Activated T-helper 1 cell treated with anti-CD3 and anti-CD28 coated beads, Interleukin-12 subunit alpha, Interleukin-12 subunit beta, Interleukin-2, Interleukin-4 antibody, amounts not matched to agents 30 ng/mL and 10 ng/mL and 1 ng/mL, durations not matched to agents 14 hours and 24 hours and 36 hours (primary cell): Measurements from ENCODE around the gene PRXL2C. TPM values are rescaled to one million over a fixed set of nuclear protein-coding genes. Genes with fewer than 3 reads are reported as not detected.
"Not testable (repeated sequence)": the region's sequence is repeated elsewhere in the genome, so short reads cannot be mapped to it uniquely, and the experiment has no call there.

Source experiments
- DNase-seq: peaks from one replicate; pipeline ENCODE4 v3.0.0; 2021; ENCODE audit warnings: low spot score
- H3K27ac Mint-ChIP-seq: one replicate; pipeline ENCODE4 v1.8.0; 2021; ENCODE audit warnings: mild to moderate bottlenecking, mixed read lengths
- H3K27me3 Mint-ChIP-seq: one replicate; pipeline ENCODE4 v1.8.0; 2022; ENCODE audit warnings: mild to moderate bottlenecking, moderate library complexity, mixed read lengths; ENCODE audit not compliant: insufficient read depth
- H3K36me3 Mint-ChIP-seq: one replicate; pipeline ENCODE4 v1.8.0; 2021; ENCODE audit warnings: low read depth, mixed read lengths
- H3K4me1 Mint-ChIP-seq: one replicate; pipeline ENCODE4 v1.8.0; 2021; ENCODE audit warnings: low read depth, mixed read lengths
- H3K4me3 Mint-ChIP-seq: one replicate; pipeline ENCODE4 v1.8.0; 2021; ENCODE audit warnings: mild to moderate bottlenecking, moderate library complexity, mixed read lengths
- H3K9me3 Mint-ChIP-seq: one replicate; pipeline ENCODE4 v1.8.0; 2021; ENCODE audit warnings: mixed read lengths
- intact Hi-C: fragments of 100-400 bp; cut with micrococcal nuclease; formaldehyde crosslinking; loops from one replicate; pipeline ENCODE4 v1.15.1; 2024
- total RNA-seq: library from RNA; stranded (reverse); gene quantifications from 2 replicates; pipeline ENCODE4 v1.2.3, GENCODE V29; 2022

PRXL2C gene
- total RNA-seq, 1 donor from 2014 or later: 8.1 TPM

DNA sequence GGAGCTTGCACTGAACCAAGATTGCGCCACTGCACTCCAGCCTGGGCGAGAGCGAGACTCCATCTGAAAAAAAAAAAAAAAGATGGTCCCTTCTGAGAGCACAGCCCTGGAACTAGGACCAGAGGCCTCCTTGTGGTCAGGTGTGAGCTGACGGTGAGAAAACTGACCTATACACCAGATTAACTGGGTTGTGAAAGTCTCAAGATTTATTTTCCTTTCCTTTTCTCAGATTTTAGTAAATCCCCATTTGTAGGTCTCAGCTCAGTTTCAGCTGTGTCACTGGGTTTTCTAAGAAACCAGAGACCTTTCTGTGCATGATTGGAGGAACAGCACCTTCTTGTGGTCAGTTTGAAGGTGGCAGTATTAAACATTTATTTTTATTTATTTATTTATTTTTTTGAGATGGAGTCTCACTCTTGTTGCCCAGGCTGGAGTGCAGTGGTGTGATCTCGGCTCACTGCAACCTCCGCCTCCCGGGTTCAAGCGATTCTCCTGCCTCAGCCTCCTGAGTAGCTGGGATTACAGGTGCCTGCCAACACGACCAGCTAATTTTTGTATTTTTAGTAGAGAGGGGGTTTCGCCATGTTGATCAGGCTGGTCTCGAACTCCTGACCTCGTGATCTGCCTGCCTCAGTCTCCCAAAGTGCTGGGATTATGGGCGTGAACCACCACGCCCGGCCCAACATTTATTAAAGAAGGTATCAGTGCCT is 11.7 kb upstream of the PRXL2C start:
- H3K36me3 Mint-ChIP-seq, DNase-seq, H3K9me3 Mint-ChIP-seq, H3K27me3 Mint-ChIP-seq, H3K4me1 Mint-ChIP-seq, H3K4me3 Mint-ChIP-seq, H3K27ac Mint-ChIP-seq: not testable (repeated sequence)
- intact Hi-C loops: loop anchor here (1.0 to 10.0 kb wide), 3 partner anchors 225 to 432 kb away; no protein-coding TSS in a partner anchor

DNA sequence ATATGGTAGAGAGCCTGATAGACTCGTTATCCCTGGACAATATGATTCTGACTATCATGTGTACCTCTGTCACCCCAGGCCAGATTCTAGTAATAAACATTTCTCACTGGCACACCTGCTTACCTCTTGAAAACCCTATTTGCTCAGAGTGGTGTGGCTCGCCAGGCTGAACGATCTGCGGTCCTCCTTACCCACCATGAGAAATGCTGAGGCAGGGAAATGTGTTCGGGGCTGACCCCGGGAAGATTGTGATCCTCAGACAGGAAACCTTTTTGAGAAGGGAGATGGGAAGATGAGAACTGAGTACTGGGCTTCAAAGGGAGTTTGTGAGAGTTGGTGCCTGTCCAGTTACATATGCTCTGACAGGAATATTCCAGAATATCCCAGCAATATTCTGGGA is 10.7 kb upstream of the PRXL2C start:
- H3K36me3 Mint-ChIP-seq: no peaks in the 10 kb centered on the region
- no peak overlapping the region for H3K4me3 Mint-ChIP-seq
- H3K27me3 Mint-ChIP-seq: peaks cover 9% of the 10 kb centered on the region
- intact Hi-C loops: loop anchor here (1.0 to 10.0 kb wide), 2 partner anchors 338 to 431 kb away; no protein-coding TSS in a partner anchor
- no peak for DNase-seq
- H3K27ac Mint-ChIP-seq: no peak overlapping the region
- no peaks in the 10 kb centered on the region for H3K4me1 Mint-ChIP-seq
- no peaks in the 10 kb centered on the region for H3K9me3 Mint-ChIP-seq

DNA sequence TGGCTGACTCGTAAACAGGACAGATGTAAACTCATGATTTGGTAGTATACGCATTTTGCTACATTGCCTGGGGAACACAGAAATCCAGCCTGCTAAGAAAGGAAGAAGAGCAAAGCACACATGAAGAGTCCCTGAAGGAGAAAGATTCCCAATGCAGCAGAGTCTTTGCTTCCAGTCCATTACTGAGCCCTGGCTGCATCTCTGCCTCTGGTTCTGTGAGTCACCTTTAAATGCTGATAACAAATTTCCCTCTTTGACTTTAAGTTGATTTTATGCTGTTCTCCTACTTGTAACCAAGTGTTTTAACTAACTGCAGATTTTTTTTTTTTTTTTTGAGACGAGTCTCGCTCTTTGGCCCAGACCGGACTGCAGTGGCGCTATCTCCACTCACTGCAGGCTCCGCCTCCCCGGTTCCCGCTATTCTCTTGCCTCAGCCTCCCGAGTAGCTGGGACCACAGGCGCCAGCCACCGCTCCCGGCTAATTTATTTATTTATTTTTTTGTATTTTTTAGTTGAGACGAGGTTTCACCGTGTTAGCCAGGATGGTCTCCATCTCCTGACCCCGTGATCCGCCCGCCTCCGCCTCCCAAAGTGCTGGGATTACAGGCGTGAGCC is 8.5 kb upstream of the PRXL2C start:
- intact Hi-C loops: loop anchor here (10.0 kb wide), 1 partner anchor 429 kb away; no protein-coding TSS in a partner anchor
- Mint-ChIP-seq H3K4me3 (no peak overlapping the region), H3K9me3 (no peaks in the 10 kb centered on the region), H3K36me3 (no peaks in the 10 kb centered on the region), H3K4me1 (no peaks in the 10 kb centered on the region), H3K27me3 (peaks cover 13% of the 10 kb centered on the region), H3K27ac (no peak overlapping the region)
- DNase-seq: no peak

DNA sequence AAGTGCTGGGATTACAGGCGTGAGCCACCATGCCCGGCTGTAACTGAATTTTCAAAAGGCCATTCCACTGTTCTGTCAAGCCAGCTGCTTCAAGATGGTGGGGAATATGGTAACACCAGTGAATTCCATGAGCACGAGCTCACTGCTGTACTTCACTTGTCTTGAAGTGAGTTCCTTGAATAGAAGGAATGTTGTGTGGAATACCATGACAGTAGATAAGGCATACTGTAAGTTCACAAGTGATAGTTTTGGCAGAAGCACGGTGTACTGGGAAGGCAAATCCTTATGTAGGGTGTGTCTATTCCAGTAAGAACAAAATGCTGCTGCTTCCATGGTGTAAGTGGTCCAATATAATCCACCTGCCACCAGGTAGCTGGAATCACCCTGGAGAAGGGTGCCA is 6.6 kb upstream of the PRXL2C start:
- no peaks in the 10 kb centered on the region for H3K4me1 Mint-ChIP-seq
- H3K36me3 Mint-ChIP-seq: no peaks in the 10 kb centered on the region
- DNase-seq: no peak
- H3K27ac Mint-ChIP-seq: no peak overlapping the region
- no peak overlapping the region for H3K4me3 Mint-ChIP-seq
- H3K27me3 Mint-ChIP-seq: peaks cover 16% of the 10 kb centered on the region
- intact Hi-C loops: loop anchor here (10.0 kb wide), 1 partner anchor 427 kb away; no protein-coding TSS in a partner anchor
- H3K9me3 Mint-ChIP-seq: no peaks in the 10 kb centered on the region

DNA sequence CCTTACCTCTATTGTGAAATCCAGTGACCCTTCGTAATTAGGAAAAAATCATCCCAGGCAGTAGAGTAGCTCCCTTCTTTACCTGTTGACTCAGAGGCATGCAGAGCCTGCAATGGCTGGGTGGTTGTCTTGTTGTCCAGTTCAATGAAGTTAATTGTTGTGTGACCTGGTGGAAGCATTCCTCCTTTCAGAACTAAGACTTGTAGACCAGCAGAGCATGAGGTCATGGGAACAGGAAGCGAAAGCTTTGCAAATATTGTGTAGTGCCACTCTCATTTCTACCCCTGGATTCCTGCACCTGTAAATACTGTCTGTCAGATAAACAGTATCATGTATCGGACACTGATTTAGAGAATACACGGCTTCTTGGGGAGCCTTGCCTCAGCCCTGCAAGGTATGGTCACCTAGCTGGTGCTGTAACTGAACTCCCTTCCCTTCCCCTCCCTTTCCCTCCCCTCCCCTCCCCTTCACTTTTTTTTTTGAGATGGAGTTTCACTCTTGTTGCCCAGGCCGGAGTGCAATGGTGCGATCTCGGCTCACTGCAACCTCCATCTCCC is 5.7 kb upstream of the PRXL2C start:
- Mint-ChIP-seq H3K27ac (no peak overlapping the region), H3K9me3 (no peaks in the 10 kb centered on the region), H3K27me3 (peaks cover 16% of the 10 kb centered on the region), H3K4me3 (no peak overlapping the region), H3K36me3 (no peaks in the 10 kb centered on the region), H3K4me1 (peaks cover 5% of the 10 kb centered on the region)
- no peak for DNase-seq
- intact Hi-C loops: loop anchor here (10.0 kb wide), 1 partner anchor 426 kb away; no protein-coding TSS in a partner anchor

DNA sequence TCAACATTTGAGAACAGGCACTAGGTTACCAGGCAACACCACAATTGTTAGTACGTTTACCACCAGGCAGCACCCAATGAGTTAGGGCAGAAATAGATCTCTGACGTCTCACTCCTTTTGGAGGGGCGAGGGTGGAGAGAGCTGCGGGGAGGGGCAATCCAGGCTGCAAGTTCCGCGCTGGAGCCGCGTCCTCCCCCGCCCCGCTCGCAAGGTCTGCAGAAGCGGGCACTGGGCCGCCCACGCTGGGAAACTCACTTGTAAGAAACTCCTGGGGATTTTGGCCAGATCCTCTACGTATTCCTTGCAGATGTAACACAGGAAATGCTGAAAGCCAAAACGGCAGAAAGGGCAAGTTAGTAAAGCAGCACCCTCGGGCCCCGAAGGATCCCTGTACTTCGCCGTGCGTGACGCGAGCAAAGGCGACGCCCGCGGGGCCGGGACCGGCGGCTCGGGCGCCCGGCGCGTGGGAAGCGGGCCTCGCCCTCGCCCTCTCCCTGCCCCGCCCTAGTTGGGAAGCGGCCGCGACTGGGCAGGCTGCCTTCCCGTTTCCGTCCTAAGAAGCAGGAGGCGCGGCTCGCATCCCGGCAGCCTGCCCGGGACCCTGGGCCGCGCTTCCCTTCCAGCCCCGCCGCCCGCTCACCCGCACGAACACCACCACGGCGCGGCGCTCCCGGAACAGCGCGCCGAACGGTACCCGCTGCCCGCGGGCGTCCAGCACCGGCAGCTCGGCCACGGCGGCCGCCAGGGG is 493 bp downstream of the PRXL2C start:
- peaks cover 8% of the 10 kb centered on the region for H3K36me3 Mint-ChIP-seq
- H3K4me1 Mint-ChIP-seq: peaks cover 11% of the 10 kb centered on the region
- peaks cover 7% of the 10 kb centered on the region for H3K27me3 Mint-ChIP-seq
- intact Hi-C loops: loop anchor here (1.0 to 10.0 kb wide), 9 partner anchors 32 to 1930 kb away; partner anchors contain the start of genes AOPEP, HABP4, PTCH1 and ZNF367
- peak overlapping the region; percentile 72 for H3K27ac Mint-ChIP-seq
- no peaks in the 10 kb centered on the region for H3K9me3 Mint-ChIP-seq
- DNase-seq: peak; percentile 50
- H3K4me3 Mint-ChIP-seq: peak overlapping the region; percentile 88

DNA sequence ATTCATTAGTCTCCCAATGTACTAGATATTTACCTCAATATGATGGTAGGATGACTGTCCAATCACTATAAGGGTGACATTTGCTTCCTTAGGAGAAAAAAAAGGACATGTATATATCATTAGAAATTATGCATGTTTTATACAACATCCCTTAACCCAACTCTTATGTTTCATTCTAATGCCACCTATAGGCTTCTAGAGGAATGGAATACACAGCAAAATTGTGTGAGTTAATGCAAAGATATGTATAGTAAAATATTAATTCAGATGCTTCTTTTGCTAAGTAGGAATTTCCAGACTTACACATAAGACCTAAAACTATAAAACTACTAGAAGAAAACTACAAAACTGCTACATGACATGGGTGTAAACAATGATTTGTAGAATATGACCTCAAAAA is 3.5 kb downstream of the PRXL2C start:
- Mint-ChIP-seq H3K27me3 (no peaks in the 10 kb centered on the region), H3K4me1 (peaks cover 11% of the 10 kb centered on the region)

DNA sequence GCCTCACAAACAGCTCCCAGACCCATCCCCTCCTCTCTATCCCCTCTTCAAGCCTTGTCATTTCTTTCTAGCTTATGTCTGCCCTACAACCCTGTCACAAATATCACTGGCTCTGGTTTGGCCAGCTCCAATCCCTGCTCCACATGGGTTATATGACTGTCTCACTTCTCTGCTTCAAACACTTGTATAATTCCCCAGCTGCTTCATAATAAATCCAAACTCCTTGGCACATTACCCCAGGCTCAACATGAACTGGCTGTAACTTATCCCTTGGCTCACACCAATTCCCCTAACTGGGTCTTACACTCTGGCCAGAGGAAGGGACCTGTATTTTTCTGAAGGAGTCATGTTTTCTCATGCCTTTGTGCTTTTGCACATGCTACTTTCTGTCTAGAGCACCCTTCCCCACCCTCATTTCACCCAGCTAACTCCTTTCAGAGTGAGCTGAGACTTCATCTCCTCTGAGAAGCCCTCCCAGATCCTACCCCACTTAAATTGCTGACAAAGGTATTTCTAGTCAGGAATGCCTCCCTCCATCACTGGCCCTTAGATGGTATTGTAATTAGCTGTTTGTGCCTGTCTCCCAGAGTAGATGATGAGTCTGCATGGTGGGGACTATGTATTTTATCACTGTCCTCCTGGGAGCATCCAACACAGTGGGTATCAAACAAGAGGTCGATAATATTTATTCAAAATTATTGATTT is 5.3 kb downstream of the PRXL2C start:
- no peak overlapping the region for H3K4me3 Mint-ChIP-seq

More for the DNA sequence above, 3.5 kb downstream of the PRXL2C start:
- Mint-ChIP-seq H3K9me3 (no peaks in the 10 kb centered on the region), H3K27ac (no peak overlapping the region), H3K4me3 (no peak overlapping the region), H3K36me3 (peaks cover 12% of the 10 kb centered on the region)
- intact Hi-C loops: loop anchor here (1.0 to 10.0 kb wide), 5 partner anchors 159 to 1927 kb away; partner anchors contain the start of genes AOPEP and PTCH1
- no peak for DNase-seq

DNA sequence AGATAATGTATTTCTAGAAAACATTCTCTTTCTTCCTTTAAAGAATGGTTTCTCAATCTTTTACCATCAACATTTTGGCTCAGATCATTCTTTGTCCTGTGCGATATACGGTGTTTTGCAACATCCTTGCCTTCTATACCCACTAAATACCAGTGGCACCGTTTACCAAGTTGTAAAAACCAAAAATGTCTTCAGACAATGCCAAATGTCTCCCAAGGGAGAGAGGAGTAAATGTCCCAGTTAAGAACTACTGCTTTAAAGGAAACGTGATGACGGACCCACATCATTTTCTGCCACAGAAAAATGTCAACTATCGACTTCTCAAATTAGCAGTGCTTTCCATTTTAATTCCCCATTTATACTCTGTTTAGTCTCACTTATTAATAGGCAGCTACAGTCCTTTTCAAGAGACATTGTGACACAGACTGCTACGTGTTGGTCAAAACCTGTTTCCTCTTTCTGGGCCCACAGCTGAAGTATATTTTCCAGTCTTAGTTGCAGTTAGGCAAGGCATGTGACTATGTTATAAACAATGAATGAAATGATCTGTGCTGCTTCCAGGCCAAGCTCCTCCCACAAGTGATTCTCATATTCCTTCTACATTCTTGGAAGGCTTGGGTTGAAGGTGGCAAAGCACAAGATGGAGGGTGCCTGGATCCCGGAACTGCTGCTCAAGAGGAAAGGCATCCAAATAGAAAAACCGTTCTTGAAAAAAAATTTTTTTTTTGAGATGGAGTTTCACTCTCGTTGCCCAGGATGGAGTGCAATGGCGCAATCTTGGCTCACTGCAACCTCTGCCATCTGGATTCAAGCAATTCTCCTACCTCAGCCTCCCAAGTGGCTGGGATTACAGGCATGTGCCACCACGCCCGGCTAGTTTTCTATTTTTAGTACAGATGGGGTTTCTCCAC is 8.8 kb downstream of the PRXL2C start:
- Mint-ChIP-seq H3K36me3 (peaks cover 15% of the 10 kb centered on the region), H3K4me3 (no peak overlapping the region), H3K27ac (no peak overlapping the region), H3K4me1 (no peaks in the 10 kb centered on the region), H3K9me3 (no peaks in the 10 kb centered on the region), H3K27me3 (no peaks in the 10 kb centered on the region)
- intact Hi-C loops: no loop called here
- no peak for DNase-seq

More for the DNA sequence above, 5.3 kb downstream of the PRXL2C start:
- peaks cover 5% of the 10 kb centered on the region for H3K4me1 Mint-ChIP-seq
- intact Hi-C loops: loop anchor here (5.0 to 10.0 kb wide), 3 partner anchors 157 to 1925 kb away; partner anchors contain the start of genes AOPEP and PTCH1
- H3K9me3 Mint-ChIP-seq: no peaks in the 10 kb centered on the region
- no peak overlapping the region for H3K27ac Mint-ChIP-seq
- H3K27me3 Mint-ChIP-seq: no peaks in the 10 kb centered on the region
- peaks cover 15% of the 10 kb centered on the region for H3K36me3 Mint-ChIP-seq
- no peak for DNase-seq

DNA sequence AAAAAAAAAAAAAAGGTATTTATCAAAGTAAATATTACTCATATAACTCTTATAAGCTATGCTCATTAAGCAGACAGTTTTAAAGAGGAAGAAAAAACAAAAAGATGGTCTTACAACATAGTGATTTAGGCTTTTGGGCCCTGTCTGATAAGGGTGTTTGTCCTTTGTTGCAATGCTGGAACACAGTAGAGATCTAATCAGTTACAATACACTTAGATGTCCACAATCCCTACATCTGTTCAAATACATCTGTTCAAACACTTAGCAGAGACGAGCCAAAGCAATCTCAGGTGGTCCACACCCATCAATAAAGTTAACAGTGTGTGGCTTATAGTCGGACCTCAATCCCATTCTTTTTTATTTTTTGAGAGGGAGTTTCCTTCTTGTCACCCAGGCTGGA is 11.0 kb downstream of the PRXL2C start:
- intact Hi-C loops: no loop called here
- no peak for DNase-seq
- Mint-ChIP-seq H3K36me3 (peaks cover 5% of the 10 kb centered on the region), H3K9me3 (no peaks in the 10 kb centered on the region), H3K27ac (no peak overlapping the region), H3K4me1 (no peaks in the 10 kb centered on the region), H3K4me3 (no peak overlapping the region), H3K27me3 (no peaks in the 10 kb centered on the region)

DNA sequence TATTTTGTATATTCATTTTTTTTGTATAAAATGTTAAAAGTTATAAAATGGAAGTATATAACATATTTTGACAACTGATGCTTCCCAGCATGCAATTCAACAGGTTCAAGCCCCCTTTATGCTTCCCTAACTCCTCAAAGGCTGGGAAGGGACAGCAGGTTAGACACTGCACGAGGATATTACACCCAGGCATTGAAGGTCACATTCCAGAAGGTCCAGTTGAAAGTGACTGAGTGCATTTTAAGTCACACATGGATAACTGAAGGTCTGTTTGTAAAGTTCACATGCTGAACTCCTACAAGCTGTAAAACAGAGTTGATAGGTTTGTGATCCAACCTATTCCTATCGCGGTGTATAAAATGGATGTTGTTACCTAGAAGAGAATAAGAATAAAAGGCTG is 13.6 kb downstream of the PRXL2C start:
- no peak overlapping the region for H3K27ac Mint-ChIP-seq
- H3K4me1 Mint-ChIP-seq: no peaks in the 10 kb centered on the region
- peaks cover 4% of the 10 kb centered on the region for H3K27me3 Mint-ChIP-seq
- DNase-seq: no peak
- intact Hi-C loops: no loop called here
- H3K4me3 Mint-ChIP-seq: no peak overlapping the region
- no peaks in the 10 kb centered on the region for H3K9me3 Mint-ChIP-seq
- H3K36me3 Mint-ChIP-seq: peaks cover 3% of the 10 kb centered on the region
